ENCODE measurements around the gene ANTXRL. TPM values are rescaled to one million over a fixed set of nuclear protein-coding genes. Genes with fewer than 3 reads are reported as not detected.
A peak's percentile ranks its signal among the peaks of the same experiment; 100 is the strongest.
"Not testable (repeated sequence)": the region's sequence is repeated elsewhere in the genome, so short reads cannot be mapped to it uniquely, and the experiment has no call there.

ANTXRL gene
- total RNA-seq, 1 experiment from 2014 or later = not detected

DNA sequence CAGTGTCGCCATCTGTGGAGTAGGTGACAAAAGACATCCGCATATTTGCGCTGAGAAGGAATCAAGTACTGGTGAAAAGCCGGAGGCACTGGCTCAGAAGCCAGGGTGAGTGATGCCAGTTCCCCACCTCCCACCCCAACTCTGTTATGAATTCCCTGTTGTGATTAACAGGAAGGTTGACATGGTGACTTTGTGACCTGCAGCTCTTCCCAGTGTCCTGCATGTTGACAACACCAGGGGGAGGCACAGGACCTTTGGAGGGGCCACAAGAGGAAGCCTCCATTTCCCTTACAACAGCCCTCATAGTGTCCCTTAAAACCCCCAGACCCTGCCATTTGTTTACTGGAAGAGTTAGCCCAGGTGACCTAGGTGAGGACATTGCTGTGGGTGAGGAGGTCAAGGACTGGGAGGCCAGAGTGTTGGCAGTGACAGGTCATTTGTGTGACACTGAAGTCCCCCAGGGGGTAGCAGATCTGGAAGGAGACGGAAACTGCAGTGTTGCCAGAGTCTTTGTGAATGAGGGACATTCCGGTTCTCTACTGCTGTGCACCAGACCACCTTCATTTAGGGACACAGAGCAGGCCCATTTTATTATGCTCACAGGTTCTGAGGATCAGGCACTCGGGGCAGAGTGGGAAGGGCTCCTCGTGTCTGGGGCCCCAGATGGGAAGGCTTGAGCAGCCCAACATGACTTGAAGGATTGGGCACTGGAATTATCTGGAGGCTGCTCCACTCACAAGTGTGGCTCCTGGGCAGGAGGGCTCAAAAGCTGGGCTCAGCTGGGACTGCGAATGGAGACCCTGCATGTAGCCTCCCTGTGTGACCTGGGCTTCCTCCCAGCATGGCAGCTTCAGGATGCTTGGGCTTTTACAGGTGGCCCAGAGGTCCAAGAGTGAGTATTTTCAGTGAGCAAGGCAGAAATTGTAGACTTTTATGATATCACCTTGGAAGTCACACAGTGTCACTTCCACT is 13.0 kb upstream of the ANTXRL start:
- DNase-seq (ENCODE audit: low spot score) = no peak

DNA sequence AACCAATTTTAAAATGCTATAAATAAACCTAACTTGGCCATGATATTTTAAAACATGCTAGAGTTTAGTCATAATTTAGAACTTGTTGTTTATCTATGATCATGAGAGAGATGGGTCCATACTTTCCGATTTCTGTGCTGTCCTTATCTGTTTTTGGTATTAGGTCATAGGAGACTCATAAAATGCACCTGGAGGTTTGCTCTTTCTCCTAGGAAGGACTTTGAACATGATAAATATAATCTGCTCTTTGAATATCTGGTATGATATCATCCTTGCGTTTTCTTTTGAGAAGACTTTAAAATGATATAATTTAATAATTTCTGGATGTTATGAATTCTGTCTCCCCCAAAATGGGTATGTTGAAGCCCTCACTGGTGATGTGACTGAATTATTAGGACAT is 9.0 kb upstream of the ANTXRL start:
- no peak for DNase-seq (ENCODE audit: low spot score)

DNA sequence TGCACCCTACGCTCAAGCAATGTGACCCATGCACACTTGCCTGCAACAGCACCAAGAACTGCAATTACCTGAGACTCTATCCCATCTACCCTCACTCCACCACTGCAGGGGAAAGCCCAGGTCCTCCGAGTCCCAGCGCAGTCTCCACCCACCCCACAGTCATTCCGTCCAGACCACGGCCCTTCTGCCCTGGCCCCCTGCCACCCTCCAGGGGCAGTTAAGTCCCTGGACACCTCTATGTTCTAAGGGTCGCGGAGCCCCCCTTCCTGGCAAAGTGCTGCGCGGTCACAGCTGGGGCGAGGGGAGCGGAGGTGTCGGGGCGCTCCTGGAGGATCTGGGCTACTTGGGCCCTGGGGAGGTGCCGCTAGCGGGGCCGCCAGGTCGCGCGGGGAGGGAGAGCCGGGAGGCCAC is 4.4 kb upstream of the ANTXRL start:
- DNase-seq (ENCODE audit: low spot score) = not testable (repeated sequence)

DNA sequence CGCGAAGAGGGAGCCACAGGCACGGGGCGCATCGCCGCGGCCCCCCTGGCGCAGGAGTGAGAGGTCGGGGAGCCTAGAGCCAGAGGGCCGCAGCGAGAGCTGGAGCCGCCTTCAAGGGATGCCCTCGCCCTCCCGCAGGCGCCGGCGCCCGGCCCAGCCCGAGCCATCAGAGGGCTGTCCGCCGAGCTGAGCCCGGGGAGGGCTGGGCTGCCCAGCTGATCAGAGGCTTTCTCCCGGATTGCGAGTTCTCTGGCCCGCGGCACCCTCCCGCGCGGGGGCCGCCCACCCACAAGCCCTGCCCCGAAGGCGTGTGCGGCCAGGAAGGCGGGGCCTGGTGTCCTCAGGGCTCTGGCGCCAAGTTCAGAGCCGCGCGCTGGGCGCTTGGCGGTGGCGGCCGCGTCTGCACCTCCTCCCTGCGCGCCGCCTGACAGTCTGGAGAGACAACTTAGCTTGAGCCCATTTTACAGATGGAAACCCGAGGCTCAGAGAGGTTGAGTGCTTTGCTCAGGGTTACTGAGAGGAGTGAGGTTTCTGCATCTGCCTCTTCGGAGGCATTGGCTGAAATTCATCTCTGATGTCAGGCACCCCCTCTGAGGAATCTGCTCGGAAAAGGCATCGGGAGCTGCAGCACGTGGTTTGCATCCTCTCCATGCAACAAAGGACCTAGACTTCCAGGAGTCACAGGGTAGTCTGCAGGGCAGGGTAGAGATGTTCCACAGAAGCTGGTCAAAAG is 3.8 kb upstream of the ANTXRL start:
- no peak for DNase-seq (ENCODE audit: low spot score)

DNA sequence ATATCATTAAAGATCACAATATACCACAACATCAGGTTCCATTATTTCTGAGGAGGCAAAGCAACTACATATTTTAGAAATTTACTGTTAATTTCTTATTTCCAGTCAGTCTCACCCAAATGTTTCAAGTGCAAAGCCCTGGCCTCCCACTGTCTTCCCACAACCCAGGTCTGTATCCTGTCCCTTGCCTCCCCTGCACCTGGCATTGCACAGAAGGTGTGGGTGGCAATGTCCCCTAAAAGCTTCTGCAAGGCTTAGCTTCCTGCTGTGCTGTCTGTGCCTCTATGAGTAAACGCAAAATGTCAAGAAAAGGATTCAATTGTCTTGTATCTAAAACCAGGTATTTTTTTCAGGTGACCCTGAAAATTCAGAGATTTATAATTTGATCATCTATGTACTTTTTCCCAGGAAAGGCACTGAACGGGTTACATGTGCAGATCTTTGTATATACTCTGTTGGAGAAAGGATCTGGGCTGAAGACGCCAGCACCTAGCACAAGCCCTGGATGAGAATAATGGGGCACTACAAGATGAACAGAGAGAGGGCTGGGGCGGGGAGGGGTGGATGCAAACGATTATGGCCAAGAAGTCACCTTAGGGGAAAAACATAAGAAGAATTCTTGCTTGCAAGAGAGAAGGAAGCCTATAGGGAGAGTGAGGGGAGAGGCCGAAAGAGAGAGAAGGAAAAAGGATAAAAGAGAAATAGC is 3.1 kb upstream of the ANTXRL start:
- no peak for DNase-seq (ENCODE audit: low spot score)

DNA sequence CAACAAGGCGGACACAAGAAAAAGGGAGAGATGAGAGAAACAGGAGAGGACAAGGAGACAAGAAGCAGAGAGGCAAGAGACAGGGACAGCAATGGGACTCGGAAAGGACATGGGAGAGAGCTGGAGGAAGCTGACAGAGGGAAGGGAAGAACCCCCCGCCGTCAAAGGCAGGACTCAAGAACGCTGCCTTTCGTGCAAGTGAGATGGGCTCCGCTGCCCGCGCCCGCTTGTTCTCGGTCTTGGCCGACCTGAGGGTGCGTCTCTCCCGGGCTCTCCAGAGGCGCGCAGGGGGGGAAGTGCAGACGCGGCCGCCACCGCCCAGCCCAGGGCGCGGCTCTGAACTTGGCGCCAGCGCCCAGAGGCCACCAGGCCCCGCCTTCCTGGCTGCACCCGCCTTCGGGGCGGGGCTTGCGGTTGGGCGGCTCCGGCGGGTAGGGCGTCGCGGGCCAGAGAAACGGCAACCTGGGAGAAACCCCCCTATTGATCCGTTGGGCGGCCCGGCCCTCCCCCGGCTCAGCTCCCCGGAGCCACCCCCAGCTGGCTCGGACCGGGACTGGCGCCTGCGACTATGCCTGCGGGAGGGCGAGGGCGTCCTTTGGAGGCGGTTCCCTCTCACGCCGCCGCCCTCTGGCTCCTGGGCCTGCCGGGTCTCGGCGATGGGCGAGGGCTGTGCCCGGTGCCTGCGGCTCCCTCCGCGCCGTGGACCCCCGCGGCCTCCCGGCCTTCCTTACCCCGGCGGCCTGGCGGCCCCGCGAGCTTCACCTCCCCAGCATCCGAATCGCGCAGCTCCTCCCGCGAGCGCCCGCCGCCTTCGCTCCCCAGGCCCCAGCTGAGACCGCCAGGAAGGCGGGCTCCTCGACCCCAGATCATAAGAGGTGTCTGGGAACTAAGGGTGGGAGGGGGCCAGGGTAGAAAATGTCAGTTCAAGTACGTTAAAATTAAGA is 2.2 kb upstream of the ANTXRL start:
- peak; percentile 48 for DNase-seq (ENCODE audit: low spot score)

DNA sequence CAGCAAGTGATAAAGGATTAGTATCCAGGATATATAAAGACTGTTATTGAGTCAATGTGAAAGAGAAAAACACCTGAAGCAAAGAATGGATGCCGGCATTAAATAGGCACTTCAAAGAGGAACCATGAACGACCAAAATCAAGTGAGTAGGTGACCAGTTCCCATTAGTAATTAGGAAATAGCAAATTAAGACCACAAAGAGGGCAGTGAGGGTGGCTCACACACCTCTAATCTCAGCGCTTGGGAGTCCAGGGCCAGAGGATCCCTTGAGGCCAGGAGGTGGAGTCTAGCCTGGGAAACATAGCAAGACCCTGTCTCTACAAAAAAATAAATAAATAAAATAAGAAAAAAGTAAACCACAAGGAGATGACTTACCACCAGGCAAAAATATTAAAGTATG is 1.5 kb upstream of the ANTXRL start:
- no peak for DNase-seq (ENCODE audit: low spot score)

DNA sequence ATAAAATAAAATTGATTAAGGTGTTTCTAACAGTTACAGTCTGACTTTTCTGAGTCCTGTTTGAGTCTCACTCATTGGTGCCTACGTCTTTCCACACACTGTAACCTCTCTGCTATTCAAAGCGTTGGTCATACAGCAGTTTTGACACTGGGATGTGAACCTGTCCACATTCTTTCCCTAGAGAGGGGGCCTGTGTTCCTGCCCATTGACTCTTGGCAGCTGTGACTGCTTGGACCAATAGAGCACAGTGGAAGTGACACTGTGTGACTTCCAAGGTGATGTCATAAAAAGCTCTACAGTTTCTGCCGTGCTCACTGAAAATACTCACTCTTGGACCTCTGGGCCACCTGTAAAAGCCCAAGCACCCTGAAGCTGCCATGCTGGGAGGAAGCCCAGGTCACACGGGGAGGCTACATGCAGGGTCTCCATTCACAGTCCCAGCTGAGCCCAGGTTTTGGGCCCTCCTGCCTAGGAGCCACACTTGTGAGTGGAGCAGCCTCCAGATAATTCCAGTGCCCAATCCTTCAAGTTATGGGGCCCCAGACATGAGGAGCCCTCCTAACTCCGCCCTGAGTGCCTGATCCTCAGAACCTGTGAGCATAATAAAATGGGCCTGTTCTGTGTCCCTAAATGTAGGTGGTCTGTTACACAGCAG is 704 bp upstream of the ANTXRL start:
- no peak for DNase-seq (ENCODE audit: low spot score)

DNA sequence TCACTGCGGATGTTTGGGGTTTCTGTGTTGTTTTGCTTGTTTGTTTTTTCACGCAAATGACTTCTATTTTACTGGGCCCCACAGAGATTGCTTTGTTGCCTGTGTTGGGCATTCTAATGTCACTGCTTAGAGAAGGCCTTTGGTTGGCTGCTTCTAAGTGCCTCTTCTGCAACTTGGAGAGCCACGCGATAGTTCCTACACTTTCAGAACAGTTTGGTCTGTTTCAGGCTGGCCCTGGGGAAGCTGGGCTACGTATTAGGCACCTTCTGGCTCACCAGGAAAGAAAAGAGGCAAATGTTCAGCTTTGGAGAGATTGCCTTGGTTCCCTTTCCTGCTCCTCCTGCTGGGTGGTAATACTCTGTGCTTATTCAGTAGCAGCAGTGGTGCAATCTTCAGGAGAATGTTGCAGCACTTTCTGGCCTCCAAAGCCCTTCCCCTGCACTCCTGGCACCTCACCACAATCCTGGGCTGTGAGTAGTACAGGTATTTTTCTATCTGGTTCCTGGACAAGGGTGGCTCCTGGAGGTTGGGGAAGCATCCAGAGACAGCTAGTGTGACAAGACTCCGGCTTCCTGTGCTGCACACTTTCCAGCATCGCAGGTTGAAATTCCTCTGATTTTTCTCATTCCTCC is 1.2 kb downstream of the ANTXRL start:
- DNase-seq (ENCODE audit: low spot score) = no peak

DNA sequence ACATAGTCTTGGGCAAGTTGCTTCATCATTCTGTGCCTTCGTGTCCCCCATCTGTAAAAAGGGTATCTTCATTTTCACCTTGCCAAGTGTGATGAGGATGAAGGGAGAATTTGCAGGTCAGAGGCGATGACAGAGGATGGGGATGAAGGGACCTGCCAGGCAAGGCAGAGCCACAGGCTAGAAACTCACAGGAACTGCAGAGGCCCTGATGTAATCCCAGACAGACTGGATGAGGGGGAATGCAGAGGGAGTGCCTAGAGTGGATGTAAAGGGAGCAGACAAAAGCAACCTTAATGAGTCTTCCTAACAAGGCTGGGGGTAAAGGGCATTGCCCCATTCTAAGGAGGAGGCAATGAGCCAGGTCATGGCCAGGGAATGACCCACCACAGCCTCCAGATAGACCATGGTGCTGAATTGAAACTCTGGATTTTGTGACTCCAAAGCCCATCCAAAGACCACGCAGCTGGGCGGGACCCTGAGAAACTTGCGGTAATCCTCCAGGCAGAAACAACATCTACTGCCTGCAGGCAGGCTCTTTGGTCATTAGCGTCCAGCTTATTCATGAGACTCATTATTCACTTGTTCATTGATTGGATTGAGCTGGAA is 1.9 kb downstream of the ANTXRL start:
- no peak for DNase-seq (ENCODE audit: low spot score)

DNA sequence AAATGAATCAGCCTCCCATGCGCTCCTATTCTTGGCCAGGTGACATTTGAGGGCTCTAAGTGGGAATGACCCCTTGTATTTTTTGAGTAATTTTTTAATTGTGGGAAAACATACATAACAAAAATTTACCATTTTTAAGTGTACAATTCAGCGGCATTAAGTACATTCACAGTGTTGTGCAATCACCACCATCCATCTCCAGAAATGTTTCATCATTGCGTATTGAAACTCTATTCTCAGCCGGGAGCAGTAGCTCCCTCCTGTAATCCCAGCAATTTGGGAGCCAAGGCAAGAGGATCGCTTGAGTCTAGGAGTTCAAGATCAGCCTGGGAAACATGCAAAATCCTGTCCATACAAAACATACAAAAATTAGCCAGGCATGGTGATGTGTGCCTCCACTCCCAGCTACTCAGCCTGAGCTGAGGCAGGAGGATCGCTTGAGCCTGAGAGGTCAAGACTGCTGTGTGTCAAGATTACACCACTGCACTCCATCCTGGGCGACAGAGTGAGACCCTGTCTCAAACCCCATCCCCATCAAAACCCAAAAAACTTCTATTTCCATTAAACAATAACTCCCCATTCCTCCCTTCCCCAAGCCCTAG is 2.5 kb downstream of the ANTXRL start:
- DNase-seq (ENCODE audit: low spot score) = no peak

DNA sequence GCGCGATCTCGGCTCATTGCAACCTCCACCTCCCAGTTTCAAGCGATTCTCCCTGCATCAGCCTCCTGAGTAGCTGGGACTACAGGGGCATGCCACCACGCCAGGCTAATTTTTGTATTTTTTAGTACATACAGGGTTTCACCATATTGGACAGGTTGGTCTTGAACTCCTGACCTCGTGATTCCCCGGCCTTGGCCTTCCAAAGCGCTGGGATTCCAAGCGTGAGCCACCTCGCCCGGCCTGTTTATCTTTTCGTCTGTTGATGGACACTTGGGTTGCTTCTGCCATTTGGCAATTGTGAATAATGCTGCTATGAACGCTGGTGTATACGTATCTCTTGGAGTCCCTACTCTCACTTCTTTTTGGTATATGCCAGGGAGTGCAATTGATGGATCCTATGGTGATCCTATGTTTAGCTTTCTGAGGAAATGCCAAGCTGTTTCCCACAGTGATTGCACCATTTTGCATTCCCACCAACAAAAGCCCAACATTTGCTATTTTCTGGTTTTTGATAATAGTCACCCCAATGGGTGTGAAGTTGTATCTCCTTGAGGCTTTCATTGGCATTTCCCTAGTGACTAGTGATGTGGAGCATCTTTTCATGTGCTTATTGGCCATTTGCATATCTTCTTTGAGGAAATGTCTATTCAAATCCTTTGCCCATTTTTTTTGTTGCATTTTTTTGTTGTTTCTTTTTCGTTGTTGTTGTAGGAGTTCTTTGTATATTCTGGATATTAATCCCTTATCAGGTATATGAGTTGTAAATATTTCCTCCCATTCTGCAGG is 3.5 kb downstream of the ANTXRL start:
- DNase-seq (ENCODE audit: low spot score) = no peak

DNA sequence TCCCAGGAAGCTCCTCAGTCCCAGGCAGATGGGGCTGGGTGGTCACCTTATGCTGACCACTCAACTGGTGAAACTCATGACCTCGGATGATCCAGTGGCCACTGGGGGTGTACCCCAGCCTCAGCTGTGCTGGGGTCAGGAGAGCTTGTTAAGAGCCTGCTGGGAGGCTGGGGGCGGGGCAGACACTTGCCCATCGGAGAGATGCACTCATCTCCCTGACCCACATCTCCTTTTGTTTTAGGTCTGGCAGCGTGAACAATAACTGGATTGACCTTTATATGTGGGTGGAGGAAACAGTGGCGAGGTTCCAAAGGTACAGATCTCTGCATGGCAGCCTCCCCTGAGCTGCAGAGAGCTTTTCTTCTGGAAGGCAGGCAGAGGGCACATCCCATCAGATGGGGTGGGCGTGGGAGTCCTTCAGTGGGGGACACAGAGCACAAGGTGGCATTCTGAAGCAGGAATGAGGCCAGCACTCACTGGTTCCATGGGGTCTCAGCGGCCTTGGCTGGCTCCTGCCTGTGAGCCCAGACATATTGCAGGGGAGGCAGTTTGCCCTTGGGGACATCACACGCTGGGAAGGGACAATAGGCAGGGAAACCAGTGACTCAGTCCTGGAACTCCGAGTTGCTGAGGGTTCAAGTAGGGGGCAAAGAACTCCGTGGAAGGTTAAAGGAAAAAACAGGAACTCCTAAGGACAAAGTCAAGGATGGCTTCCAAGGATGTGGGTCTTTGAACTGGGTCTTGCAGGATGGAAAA is 5.2 kb downstream of the ANTXRL start:
- no peak for DNase-seq (ENCODE audit: low spot score)

DNA sequence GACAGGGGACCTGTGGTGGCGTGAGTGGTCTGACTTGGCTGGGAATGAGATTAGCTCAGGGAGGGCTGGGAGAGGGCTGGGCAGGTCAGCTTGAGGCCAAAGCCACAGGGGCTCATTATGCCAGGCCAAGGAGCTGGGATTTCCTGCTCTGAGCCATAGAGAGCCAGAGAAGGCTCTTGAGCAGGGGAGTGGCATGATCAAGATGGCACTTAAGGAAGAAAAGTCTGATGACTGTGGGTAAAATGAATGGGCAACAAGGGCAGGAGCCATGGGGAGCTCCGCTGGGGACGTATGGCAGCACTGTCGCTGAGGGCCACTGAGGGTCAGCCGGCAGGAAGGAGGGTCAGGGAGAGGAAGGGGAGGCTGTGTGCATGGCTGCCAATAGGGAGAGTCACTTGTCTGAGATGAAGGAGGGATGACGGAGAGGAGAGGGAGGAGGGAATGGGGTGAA is 5.8 kb downstream of the ANTXRL start:
- DNase-seq (ENCODE audit: low spot score) = no peak

DNA sequence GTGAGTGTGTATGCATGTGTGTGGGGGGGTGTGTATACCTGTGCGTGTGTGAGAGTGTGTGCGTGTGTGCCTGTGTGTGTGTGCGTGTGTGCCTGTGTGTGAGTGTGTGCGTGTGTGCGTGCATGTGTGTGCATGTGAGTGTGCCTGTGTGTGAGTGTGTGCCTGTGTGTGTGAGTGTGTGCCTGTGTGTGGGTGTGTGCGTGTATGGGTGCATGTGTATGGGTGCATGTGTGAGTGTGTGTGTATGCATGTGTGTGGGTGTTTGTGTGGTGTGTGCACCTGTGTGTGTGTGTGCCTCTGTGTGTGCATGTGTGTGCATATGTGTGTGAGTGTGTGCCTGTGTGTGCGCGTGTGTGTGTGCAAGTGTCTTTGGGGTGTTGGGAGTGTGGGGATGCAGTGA is 6.4 kb downstream of the ANTXRL start:
- no peak for DNase-seq (ENCODE audit: low spot score)

DNA sequence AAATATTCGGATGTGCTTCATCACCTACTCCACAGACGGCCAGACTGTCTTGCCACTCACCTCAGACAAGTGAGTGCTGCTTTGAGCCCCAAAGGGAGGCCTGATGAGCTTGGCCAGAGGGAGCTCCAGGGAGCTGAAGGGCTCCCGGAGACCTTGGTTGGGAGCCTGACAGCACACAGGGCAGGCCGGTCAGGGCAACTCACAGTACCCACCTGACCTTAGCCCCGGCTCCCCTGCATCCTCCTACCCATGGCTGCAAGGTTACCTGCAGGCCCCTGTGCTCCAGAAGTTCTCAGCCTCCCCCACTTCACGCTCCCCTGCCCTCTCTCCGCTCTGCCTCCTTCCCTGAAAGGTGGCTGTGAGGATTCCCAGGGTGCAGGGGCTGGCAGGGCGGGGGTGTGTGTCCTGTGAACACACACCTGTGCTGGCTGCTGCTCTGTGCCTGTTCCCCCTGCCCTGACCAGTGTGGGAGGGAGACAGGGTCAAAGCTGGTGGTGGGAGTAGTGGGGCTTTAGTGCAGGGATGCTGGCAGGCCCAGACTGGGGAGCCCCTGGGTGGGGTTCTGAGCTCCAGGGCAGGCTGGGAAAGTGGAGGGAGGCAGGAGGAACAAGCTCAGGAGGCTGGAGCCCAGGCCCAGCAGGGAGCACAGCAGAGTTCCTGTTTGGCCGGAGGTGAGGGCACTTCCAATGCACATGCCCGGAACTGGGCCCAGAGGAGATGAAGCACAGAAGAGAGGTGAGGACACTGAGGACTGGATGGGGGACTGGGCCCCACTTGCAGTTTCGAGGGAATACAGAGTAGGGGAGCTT is 7.2 kb downstream of the ANTXRL start:
- DNase-seq (ENCODE audit: low spot score) = peak; percentile 20

All from HT-29 (cell line).